Measurements from ENCODE around the gene TRAP1. TPM values are rescaled to one million over a fixed set of nuclear protein-coding genes. Genes with fewer than 3 reads are reported as not detected.
"Not testable (repeated sequence)": the region's sequence is repeated elsewhere in the genome, so short reads cannot be mapped to it uniquely, and the experiment has no call there.

Gene TRAP1
- total RNA-seq, 1 experiment from 2014 or later: 219 TPM

GRCh38 chr16:3625911-3626732, 91.2 kb downstream of the TRAP1 start:
- no peaks in the 10 kb centered on the region for H3K36me3 ChIP-seq (replicated peaks; ENCODE audit: control insufficient read depth, insufficient read depth, low read length)
- no peaks in the 10 kb centered on the region for H3K27me3 ChIP-seq (ENCODE audit: control insufficient read depth, insufficient read depth, low read length)
- H3K4me3 ChIP-seq (ENCODE audit: insufficient read depth, low read depth, low read length): no peak overlapping the region
- DNase-seq: no peak

- H3K4me3 ChIP-seq (ENCODE audit: insufficient read depth, low read depth, low read length): no peak overlapping the region
- no peaks in the 10 kb centered on the region for H3K36me3 ChIP-seq (replicated peaks; ENCODE audit: control insufficient read depth, insufficient read depth, low read length)
- DNase-seq: no peak
- H3K27me3 ChIP-seq (ENCODE audit: control insufficient read depth, insufficient read depth, low read length): no peaks in the 10 kb centered on the region
Observed at GRCh38 chr16:3625331-3625730, 92.0 kb downstream of the TRAP1 start.

GRCh38 chr16:3623642-3624041, 93.7 kb downstream of the TRAP1 start:
- no peaks in the 10 kb centered on the region for H3K27me3 ChIP-seq (ENCODE audit: control insufficient read depth, insufficient read depth, low read length)
- no peak overlapping the region for H3K4me3 ChIP-seq (ENCODE audit: insufficient read depth, low read depth, low read length)
- no peaks in the 10 kb centered on the region for H3K36me3 ChIP-seq (replicated peaks; ENCODE audit: control insufficient read depth, insufficient read depth, low read length)
- no peak for DNase-seq

GRCh38 chr16:3618769-3619141, 98.6 kb downstream of the TRAP1 start:
- H3K27me3 ChIP-seq (ENCODE audit: control insufficient read depth, insufficient read depth, low read length): no peaks in the 10 kb centered on the region
- DNase-seq: no peak

GRCh38 chr16:3612510-3613466, 104.5 kb downstream of the TRAP1 start:
- Histone ChIP-seq H3K36me3 (replicated peaks; ENCODE audit: control insufficient read depth, insufficient read depth, low read length) (no peaks in the 10 kb centered on the region; the same call in 1 of the 2 replicates), H3K27me3 (ENCODE audit: control insufficient read depth, insufficient read depth, low read length) (no peaks in the 10 kb centered on the region), H3K4me3 (ENCODE audit: insufficient read depth, low read depth, low read length) (peak overlapping the region; percentile 85)
- DNase-seq: no peak

More at GRCh38 chr16:3618769-3619141, 98.6 kb downstream of the TRAP1 start:
- no peaks in the 10 kb centered on the region; the same call in 1 of the 2 replicates for H3K36me3 ChIP-seq (replicated peaks; ENCODE audit: control insufficient read depth, insufficient read depth, low read length)
- no peak overlapping the region for H3K4me3 ChIP-seq (ENCODE audit: insufficient read depth, low read depth, low read length)

GRCh38 chr16:3611146-3611975, 106.0 kb downstream of the TRAP1 start, which contains the start of gene SLX4:
Gene SLX4, minus strand, starts transcription at chr16:3611606. Its CDS starts 2,642 bp downstream, at chr16:3608964.
- Histone ChIP-seq H3K4me3 (ENCODE audit: insufficient read depth, low read depth, low read length) (peak within 1 kb of the TSS; percentile 86), H3K27me3 (ENCODE audit: control insufficient read depth, insufficient read depth, low read length) (no peaks in the 10 kb centered on the region), H3K36me3 (replicated peaks; ENCODE audit: control insufficient read depth, insufficient read depth, low read length) (no peaks in the 10 kb centered on the region; the same call in 1 of the 2 replicates)
- DNase-seq: peak; percentile 100

- Histone ChIP-seq H3K27me3 (ENCODE audit: control insufficient read depth, insufficient read depth, low read length) (no peaks in the 10 kb centered on the region), H3K36me3 (replicated peaks; ENCODE audit: control insufficient read depth, insufficient read depth, low read length) (no peaks in the 10 kb centered on the region; the same call in 1 of the 2 replicates), H3K4me3 (ENCODE audit: insufficient read depth, low read depth, low read length) (peak overlapping the region; percentile 86)
- DNase-seq: no peak
Observed at GRCh38 chr16:3610698-3611145, 106.6 kb downstream of the TRAP1 start.

GRCh38 chr16:3609895-3610697, 107.2 kb downstream of the TRAP1 start:
- no peaks in the 10 kb centered on the region for H3K27me3 ChIP-seq (ENCODE audit: control insufficient read depth, insufficient read depth, low read length)
- DNase-seq: no peak
- no peaks in the 10 kb centered on the region; the same call in 1 of the 2 replicates for H3K36me3 ChIP-seq (replicated peaks; ENCODE audit: control insufficient read depth, insufficient read depth, low read length)
- H3K4me3 ChIP-seq (ENCODE audit: insufficient read depth, low read depth, low read length): no peak overlapping the region; the same call in 1 of the 2 replicates

- H3K36me3 ChIP-seq (replicated peaks; ENCODE audit: control insufficient read depth, insufficient read depth, low read length); H3K27me3 ChIP-seq (ENCODE audit: control insufficient read depth, insufficient read depth, low read length); H3K4me3 ChIP-seq (ENCODE audit: insufficient read depth, low read depth, low read length); DNase-seq: not testable (repeated sequence)
Observed at GRCh38 chr16:3608976-3609375, 108.3 kb downstream of the TRAP1 start.

- Histone ChIP-seq H3K36me3 (replicated peaks; ENCODE audit: control insufficient read depth, insufficient read depth, low read length) (no peaks in the 10 kb centered on the region; the same call in 1 of the 2 replicates), H3K4me3 (ENCODE audit: insufficient read depth, low read depth, low read length) (no peak overlapping the region), H3K27me3 (ENCODE audit: control insufficient read depth, insufficient read depth, low read length) (no peaks in the 10 kb centered on the region)
- no peak for DNase-seq
Observed at GRCh38 chr16:3608069-3608468, 109.3 kb downstream of the TRAP1 start.

Other genes with a start within 250 kb of the TRAP1 start
- gene C16orf90, start 222.0 kb downstream of the TRAP1 start, total RNA-seq (2014; rRNA removed; shearing (Covaris generic)): not detected in 2 replicates
- gene CLUAP1, start 216.5 kb downstream of the TRAP1 start, total RNA-seq (2014; rRNA removed; shearing (Covaris generic)): 8.5 and 11.9 TPM in 2 replicates
- 0.03 and 0.11 TPM in 2 replicates for gene NLRC3, start 140.1 kb downstream of the TRAP1 start, total RNA-seq (2014; rRNA removed; shearing (Covaris generic))
- 8.4 and 11.3 TPM in 2 replicates for gene SLX4, start 105.9 kb downstream of the TRAP1 start, total RNA-seq (2014; rRNA removed; shearing (Covaris generic))
- gene DNASE1, start 62.8 kb downstream of the TRAP1 start, total RNA-seq (2014; rRNA removed; shearing (Covaris generic)): 13.8 and 23.7 TPM in 2 replicates
- 11.7 and 14.6 TPM in 2 replicates for gene CREBBP, start 163.2 kb upstream of the TRAP1 start, total RNA-seq (2014; rRNA removed; shearing (Covaris generic))